Stimulated activated CD8-positive, alpha-beta memory T cell treated with anti-CD3 and anti-CD28 coated beads, Interleukin-4, amount 100 ng/mL, for 48 hours (primary cell): ENCODE measurements around the gene PHC3.
"Not testable (repeated sequence)": the region's sequence is repeated elsewhere in the genome, so short reads cannot be mapped to it uniquely, and the experiment has no call there.

Experiments
- DNase-seq: peaks from one replicate; pipeline ENCODE4 v3.0.0-alpha.2; 2020

The PHC3 gene

GRCh38 chr3:170114165-170114564, 67.4 kb downstream of the PHC3 start:
- not testable (repeated sequence) for DNase-seq

GRCh38 chr3:170111147-170111771, 70.3 kb downstream of the PHC3 start:
- no peak for DNase-seq

- DNase-seq: no peak
Measured at GRCh38 chr3:170109579-170110293, 71.8 kb downstream of the PHC3 start.

GRCh38 chr3:170108955-170109354, 72.6 kb downstream of the PHC3 start:
- DNase-seq: no peak

- no peak for DNase-seq
Measured at GRCh38 chr3:170107941-170108340, 73.6 kb downstream of the PHC3 start.

GRCh38 chr3:170102431-170102830, 79.1 kb downstream of the PHC3 start:
- no peak for DNase-seq

GRCh38 chr3:170100944-170101343, 80.6 kb downstream of the PHC3 start:
- no peak for DNase-seq

GRCh38 chr3:170098753-170099152, 82.8 kb downstream of the PHC3 start:
- DNase-seq: no peak

- DNase-seq: no peak
Measured at GRCh38 chr3:170096342-170096741, 85.2 kb downstream of the PHC3 start.

GRCh38 chr3:170095771-170096170, 85.8 kb downstream of the PHC3 start:
- DNase-seq: no peak

- DNase-seq: no peak
Measured at GRCh38 chr3:170092907-170093306, 88.6 kb downstream of the PHC3 start.

GRCh38 chr3:170090601-170090981, 90.9 kb downstream of the PHC3 start:
- no peak for DNase-seq

GRCh38 chr3:170089862-170090600, 91.5 kb downstream of the PHC3 start:
- DNase-seq: no peak

GRCh38 chr3:170085396-170085795, 96.1 kb downstream of the PHC3 start:
- no peak for DNase-seq

- DNase-seq: no peak
Measured at GRCh38 chr3:170083343-170083742, 98.2 kb downstream of the PHC3 start.

GRCh38 chr3:170081079-170081741, 100.3 kb downstream of the PHC3 start:
- no peak for DNase-seq

- no peak for DNase-seq
Measured at GRCh38 chr3:170080605-170081004, 100.9 kb downstream of the PHC3 start.

GRCh38 chr3:170079536-170080165, 101.9 kb downstream of the PHC3 start:
- DNase-seq: no peak

- no peak for DNase-seq
Measured at GRCh38 chr3:170078620-170079281, 102.8 kb downstream of the PHC3 start.

GRCh38 chr3:170077361-170077760, 104.2 kb downstream of the PHC3 start:
- no peak for DNase-seq

- DNase-seq: no peak
Measured at GRCh38 chr3:170076715-170077238, 104.8 kb downstream of the PHC3 start.

GRCh38 chr3:170075441-170076091, 106.0 kb downstream of the PHC3 start:
- no peak for DNase-seq
